ENCODE data around the gene PMVK.

DNA sequence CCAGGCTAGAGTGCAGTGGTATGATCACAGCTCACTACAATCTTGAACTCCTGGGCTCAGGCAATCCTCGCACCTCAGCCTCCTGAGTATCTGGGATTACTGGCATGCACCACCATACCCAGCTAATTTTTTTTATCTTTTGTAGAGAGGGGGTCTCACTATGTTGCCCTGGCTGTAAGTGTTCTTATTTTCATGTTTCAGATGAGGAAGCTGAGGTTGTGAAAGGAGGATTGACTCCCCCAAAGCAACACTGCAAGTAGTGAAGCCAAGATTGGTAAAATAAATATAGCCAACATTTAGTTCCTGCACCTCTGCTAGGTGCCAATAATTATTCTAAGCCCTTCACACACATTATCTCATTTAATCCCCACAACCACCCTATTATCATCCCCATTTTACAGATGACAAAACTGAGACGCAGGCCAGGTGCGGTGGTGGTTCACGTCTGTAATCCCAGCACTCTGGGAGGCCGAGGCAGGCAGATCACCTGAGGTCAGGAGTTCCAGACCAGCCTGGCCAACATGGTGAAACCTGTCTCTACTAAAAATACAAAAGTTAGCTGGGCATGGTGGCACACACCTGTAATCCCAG lies 2.1 kb downstream of the PMVK start:
- TF ChIP-seq, protein P1, sequence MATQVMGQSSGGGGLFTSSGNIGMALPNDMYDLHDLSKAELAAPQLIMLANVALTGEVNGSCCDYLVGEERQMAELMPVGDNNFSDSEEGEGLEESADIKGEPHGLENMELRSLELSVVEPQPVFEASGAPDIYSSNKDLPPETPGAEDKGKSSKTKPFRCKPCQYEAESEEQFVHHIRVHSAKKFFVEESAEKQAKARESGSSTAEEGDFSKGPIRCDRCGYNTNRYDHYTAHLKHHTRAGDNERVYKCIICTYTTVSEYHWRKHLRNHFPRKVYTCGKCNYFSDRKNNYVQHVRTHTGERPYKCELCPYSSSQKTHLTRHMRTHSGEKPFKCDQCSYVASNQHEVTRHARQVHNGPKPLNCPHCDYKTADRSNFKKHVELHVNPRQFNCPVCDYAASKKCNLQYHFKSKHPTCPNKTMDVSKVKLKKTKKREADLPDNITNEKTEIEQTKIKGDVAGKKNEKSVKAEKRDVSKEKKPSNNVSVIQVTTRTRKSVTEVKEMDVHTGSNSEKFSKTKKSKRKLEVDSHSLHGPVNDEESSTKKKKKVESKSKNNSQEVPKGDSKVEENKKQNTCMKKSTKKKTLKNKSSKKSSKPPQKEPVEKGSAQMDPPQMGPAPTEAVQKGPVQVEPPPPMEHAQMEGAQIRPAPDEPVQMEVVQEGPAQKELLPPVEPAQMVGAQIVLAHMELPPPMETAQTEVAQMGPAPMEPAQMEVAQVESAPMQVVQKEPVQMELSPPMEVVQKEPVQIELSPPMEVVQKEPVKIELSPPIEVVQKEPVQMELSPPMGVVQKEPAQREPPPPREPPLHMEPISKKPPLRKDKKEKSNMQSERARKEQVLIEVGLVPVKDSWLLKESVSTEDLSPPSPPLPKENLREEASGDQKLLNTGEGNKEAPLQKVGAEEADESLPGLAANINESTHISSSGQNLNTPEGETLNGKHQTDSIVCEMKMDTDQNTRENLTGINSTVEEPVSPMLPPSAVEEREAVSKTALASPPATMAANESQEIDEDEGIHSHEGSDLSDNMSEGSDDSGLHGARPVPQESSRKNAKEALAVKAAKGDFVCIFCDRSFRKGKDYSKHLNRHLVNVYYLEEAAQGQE (IDR thresholded peaks at IDR 0.05; ENCODE audit: insufficient read depth in 1 of 2, low read depth in 2 of 2, low read length in 1 of 2) = no peak
- TF ChIP-seq, protein P2, sequence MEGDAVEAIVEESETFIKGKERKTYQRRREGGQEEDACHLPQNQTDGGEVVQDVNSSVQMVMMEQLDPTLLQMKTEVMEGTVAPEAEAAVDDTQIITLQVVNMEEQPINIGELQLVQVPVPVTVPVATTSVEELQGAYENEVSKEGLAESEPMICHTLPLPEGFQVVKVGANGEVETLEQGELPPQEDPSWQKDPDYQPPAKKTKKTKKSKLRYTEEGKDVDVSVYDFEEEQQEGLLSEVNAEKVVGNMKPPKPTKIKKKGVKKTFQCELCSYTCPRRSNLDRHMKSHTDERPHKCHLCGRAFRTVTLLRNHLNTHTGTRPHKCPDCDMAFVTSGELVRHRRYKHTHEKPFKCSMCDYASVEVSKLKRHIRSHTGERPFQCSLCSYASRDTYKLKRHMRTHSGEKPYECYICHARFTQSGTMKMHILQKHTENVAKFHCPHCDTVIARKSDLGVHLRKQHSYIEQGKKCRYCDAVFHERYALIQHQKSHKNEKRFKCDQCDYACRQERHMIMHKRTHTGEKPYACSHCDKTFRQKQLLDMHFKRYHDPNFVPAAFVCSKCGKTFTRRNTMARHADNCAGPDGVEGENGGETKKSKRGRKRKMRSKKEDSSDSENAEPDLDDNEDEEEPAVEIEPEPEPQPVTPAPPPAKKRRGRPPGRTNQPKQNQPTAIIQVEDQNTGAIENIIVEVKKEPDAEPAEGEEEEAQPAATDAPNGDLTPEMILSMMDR (IDR thresholded peaks at IDR 0.05) = no peak
- TF ChIP-seq POLR2AphosphoS5 (IDR thresholded peaks at IDR 0.05; ENCODE audit: low read depth, low read length) = no peak
- no peak for TF ChIP-seq SIN3A (IDR thresholded peaks at IDR 0.05; ENCODE audit: borderline replicate concordance, insufficient read depth, low read depth, low read length)
